NCI-H2081 (cell line): ENCODE data around the gene CCDC24.

ENCODE experiments used
- DNase-seq, 2 experiments: peaks; one replicate each; lab custom pipeline; 2025; lab: John Stamatoyannopoulos, UW

The CCDC24 gene

DNA sequence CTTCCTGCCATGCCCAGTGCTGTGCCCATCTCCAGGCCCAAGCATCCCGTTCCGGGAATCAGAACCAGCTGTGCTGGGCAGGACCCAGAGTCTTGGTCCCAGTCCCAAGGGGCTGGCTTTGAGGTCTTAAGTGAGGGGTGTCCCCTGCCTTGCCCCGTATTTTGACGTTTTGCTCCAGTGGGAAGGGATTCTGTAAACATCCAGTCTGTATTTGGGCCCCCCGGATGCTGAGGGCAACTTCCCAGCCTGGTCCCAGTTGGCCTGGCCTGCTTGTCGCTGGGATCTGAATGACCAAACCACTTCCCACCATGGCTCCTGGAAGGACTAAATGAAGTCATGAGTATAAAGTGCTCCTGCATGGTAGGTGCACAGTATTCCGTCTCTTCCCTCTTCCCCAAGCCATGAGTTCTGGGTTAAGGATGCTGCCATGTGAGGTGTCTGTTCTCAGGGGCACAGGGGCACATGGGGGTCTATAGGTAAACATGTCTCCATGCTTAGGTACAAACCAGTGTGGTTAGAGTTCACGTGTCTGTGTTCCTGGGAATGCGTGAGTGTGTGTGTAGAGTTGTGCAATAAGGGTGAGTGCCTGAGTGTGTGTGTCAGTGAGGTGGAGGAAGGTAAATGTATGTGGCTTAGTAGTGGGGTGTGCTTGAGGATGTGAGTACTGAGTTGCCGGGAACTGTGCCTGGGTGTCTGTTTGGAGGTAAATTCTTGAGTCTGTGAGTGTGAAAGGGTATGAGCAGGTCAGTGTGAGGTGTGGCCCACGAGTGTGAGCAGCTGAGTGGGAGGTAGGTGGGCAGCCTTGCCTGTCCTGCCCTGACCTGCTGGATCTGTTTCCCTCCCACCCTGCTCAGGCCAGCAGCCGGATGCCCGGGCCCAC is 10.9 kb upstream of the CCDC24 start:
- DNase-seq, result no peak

DNA sequence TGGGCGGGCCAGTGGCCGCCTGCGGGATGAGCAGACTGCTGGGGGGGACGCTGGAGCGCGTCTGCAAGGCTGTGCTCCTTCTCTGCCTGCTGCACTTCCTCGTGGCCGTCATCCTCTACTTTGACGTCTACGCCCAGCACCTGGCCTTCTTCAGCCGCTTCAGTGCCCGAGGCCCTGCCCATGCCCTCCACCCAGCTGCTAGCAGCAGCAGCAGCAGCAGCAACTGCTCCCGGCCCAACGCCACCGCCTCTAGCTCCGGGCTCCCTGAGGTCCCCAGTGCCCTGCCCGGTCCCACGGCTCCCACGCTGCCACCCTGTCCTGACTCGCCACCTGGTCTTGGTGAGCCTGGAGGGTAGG is 10.3 kb upstream of the CCDC24 start:
- DNase-seq, result no peak

GRCh38 chr1:43981636-43982035 is 9.8 kb upstream of the CCDC24 start:
- DNase-seq, result no peak

GRCh38 chr1:43982241-43982640 is 9.2 kb upstream of the CCDC24 start:
- DNase-seq, result no peak

DNA sequence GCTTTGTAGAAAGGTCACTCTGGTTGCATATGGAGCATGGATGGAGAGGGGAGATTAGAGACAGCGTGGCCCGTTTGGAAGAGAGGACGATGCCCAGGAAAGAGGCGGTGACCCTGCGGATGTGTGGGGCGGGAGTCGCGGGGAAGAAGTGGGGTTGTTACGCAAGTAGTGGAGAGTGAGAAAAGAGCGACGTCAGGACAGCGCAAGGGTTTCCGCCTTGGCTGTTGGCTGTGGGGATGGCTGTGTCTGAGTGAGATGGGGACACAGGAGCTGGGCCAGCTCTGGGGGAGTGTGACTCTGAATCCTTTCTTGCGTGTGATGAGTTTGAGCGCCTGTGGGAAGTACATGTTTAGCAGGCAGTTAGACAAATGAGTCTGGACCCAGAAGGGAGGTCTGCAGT is 8.6 kb upstream of the CCDC24 start:
- no peak for DNase-seq

- DNase-seq, result no peak
Measured at GRCh38 chr1:43983253-43983899, 8.0 kb upstream of the CCDC24 start.

DNA sequence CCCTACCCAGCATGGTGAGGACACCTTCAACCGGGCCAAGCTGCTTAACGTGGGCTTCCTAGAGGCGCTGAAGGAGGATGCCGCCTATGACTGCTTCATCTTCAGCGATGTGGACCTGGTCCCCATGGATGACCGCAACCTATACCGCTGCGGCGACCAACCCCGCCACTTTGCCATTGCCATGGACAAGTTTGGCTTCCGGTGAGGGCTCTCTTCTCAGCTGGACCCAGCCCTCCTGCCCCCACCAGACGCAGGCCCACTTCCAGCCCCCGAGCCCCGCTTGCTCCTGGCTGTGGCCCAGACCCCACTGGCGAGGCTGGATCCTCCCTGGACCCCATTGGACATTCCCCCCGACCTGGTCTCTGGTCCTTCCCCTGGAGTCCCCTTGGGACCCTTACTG is 6.5 kb upstream of the CCDC24 start:
- no peak for DNase-seq

DNA sequence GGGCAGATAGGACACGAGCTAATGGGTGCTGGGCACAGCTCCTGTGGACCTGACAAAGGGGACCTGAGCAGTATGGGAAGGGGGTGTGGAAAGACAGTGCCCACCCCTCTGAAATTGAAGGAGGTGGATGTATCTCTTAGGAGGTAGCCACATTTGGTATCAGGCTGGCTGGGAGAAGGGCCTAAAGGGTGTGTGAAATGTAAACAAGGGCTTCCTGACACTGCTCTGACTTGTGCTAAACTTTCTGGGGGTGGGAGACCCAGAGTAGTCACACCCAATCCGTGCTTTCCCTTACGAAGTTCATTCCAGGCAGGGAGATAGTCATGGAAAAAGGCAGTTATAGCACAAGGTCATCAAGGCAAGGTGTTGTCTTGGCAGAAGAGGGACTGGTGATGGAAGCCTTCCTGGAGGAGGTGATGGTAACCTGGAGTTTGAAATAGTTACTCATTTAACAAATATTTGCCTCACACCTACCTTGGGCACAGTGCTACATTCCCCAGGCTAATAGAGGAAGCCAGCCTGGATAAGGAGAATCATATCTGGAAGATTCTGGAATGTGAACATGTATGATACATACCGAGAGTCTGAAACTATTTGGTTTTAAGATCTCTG is 5.3 kb upstream of the CCDC24 start:
- no peak for DNase-seq

DNA sequence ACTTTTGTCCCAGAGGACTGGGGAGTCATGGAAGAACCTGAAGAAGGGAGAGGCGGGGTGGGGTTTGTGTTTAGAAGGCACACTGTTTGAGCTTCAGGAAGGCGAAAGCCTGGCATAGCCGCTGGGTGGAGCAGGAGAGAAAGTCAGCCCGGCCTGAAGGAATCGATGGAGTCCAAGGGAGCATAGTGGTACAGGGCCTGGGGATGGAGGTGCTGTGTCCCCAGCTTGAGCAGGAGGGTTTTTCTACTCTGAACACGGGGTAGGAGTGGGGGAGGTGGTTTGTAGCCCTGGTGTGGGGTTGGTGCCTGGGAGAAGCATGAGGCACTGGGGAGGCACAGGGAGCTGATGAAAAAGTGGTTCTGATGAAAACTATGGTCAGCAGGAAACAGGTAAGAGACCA is 4.7 kb upstream of the CCDC24 start:
- no peak for DNase-seq

DNA sequence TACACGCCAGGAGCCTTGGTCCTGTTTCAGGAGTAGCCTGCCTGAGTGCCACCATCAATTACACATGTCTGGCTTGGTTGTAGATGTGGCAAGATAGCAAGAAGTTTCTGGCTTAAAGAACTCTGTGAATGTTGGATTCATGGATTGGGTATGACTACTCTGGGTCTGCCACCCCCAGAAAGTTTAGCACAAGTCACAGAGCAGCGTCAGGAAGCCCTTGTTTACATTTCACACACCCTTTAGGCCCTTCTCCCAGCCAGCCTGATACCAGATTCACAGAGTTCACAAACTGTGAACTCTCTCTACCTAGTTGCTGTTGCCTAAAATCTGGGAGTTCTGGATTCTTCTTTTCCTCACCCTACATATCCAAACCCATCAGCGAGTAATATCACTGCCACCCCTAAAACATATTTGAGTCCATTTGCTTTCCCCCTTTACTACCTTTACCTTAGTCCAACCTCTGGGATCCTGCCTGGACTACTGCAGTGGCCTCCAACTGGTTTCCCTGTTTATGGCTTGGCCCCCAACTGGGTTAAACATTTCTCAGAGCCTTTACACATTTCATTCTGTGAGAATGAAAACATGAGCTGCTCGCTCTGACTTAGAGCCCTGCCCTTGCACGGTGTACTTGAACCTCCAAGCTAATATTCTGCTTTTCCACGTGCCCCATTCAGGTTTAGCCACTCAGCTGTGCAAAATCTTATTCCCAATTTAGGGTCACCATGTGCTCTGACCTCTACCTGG is 4.1 kb upstream of the CCDC24 start:
- DNase-seq, result no peak

GRCh38 chr1:43990271-43991199 is 864 bp upstream of the CCDC24 start:
- DNase-seq, result no peak

DNA sequence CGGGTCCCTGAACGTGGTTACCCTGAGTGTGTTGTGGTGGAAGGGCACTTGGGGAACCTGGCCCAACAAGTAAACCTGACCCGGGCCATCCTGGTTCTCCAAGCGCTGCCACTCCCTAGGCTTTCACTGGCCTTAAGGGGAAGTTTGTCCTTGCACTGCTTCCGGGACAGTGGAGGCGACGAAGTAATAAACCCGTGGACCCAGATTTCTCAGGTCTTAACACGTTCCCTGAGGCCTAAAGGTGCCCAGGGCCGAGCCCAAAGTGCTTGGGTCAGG is 261 bp upstream of the CCDC24 start:
- no peak for DNase-seq

DNA sequence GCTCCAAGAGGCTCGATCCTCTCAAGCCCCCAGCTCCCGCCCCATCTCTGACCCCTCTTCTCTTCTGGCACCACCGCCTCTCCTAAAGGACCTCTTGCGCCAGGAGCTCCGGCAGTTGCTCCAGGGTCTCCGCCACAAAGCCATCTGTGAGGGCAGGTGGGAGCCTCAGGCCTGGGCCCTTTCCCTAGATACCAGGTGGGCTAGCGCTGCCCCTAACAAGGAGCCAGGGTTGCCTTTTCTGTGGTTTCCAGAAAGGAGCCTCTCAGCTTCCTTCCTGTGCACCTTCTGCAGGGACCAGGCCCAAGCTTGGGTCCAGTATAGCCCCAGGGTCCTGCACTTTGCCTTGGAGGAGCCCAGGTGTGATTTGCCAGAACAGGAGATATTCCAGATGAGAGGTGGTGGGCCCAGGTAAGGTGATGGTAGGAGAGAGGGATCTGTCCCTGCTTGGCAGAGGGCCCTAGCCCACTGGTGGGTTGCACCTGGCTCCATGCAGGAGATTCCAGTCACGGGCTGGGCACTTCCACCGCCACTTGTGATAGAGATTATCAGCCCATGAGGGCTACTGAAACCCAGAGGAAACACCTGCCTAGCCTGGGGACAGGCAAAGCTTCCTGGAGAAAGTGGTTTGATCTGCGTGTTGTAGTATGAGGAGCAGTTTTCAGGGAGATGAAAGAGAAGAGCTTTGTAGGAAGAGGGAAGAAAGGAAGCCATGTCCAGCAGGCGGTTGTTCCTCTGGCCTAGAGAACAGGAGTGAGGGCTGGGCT is 1.0 kb downstream of the CCDC24 start:
- DNase-seq, result no peak

DNA sequence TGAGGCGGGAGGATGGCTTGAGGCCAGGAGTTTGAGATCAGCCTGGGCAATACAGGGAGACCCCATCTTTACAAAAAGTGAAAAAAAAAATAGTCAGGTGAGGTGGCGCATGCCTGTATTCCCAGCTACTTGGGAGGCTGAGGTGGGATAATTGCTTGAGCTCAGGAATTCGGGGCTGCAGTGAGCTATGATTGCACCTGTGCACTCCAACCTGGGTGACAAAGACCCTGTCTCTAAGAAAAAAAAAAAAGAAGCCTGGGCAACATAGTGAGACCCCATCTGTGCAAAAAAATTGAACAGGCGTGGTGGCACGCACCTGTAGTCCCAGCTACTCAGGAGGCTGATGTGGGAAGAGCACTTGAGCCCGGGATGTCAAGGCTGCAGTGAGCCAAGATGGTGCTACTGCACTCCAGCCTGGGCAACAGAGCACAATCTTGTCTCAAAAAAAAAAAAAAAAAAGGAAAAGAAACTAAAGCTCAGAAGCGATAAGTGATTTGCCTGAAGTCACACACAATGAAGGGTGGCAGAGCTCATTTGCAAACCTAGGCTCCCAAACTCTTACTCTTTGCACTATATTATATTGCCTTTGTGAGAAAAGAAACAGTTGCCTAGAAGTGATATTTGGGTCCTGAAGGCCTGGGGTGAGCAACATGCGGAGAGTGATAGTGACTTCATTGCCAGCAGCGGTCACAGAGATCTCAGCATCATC is 2.0 kb downstream of the CCDC24 start:
- DNase-seq, result no peak

DNA sequence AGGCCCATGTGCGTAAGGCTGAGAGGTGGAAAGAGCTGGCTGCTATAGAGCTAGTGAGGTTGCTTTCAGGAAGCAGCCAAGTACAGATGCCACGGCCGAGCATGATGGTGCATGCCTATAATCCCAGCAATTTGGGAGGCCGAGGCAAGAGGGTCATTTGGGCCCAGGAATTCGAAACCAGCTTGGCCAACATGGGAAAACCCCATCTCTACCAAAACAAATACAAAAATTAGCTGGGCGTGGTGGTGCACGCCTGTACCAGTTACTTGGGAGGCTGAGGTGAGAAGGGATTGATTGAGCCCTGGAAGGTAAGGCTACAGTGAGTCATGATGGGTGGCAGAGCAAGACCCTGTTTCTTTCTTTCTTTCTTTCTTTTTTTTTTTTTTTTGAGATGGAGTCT is 2.7 kb downstream of the CCDC24 start:
- DNase-seq, result no peak

GRCh38 chr1:43994794-43995790 is 3.7 kb downstream of the CCDC24 start:
- DNase-seq, result no peak

- no peak for DNase-seq
Measured at GRCh38 chr1:43995984-43996732, 4.8 kb downstream of the CCDC24 start.

DNA sequence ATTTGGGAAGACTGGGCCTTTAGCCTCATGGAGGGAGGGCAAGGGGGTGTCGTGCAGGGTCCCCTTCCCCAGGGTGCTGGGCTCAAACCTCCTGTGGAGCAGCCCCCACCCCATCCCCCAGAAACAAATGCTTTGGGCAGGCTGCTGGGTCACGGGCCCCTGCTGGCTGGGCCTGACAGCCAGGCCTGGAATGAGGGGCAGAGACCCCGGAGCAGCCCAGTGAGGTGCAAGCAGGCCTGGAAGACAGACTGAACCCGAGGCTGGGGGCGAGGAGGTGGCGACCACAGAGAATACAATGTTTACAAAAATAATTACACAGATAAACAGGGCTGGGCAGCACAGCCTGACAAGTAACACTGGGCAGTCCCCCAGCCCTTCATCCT is 5.3 kb downstream of the CCDC24 start:
- no peak for DNase-seq
